A549 (cell line): ENCODE data around the gene IL17RA. TPM values are rescaled to one million over a fixed set of nuclear protein-coding genes. Genes with fewer than 3 reads are reported as not detected.

Experiments used
- ATAC-seq, 2 experiments: fragments of 200-7000 bp in 1 of 2; fragments of >200 bp in 1 of 2; cut with Nextera tagmentation in 1 of 2; cut with Tn5 transposase in 1 of 2; 3 replicates each; pipeline versions ENCODE4 v1.8.0 to v1.9.1; 2018 to 2020; ENCODE audit warnings: mild to moderate bottlenecking in 1 of 2, moderate library complexity in 1 of 2
- CTCF ChIA-PET: fragments of 300-600 bp; sonication (Branson Sonifier 250); formaldehyde crosslinking; extraction: SDS; loops from one replicate; lab custom pipeline; 2021; ENCODE audit warnings: antibody characterized with exemption, inconsistent platforms; lab: Yijun Ruan, JAX
- POLR2A ChIA-PET: fragments of 350-600 bp; formaldehyde crosslinking; extraction: SDS; loops from one replicate; lab custom pipeline; 2021; ENCODE audit warnings: antibody characterized with exemption, inconsistent platforms; lab: Yijun Ruan, JAX
- DNase-seq, 2 experiments: peaks; one replicate each; pipeline versions ENCODE4 v3.0.0 to v3.0.0-alpha.2; 2011 to 2016; ENCODE audit warnings: low read depth in 1 of 2, low spot score in 1 of 2
- FAIRE-seq: peaks from 2 replicates; lab custom pipeline; 2011; peaks lifted over from hg19 to GRCh38; lab: Jason Lieb, UNC
- H3K27ac ChIP-seq, 2 experiments: fragments of >200 bp; sonication (Bioruptor Twin); formaldehyde crosslinking; 3 replicates each; pipeline ENCODE4 v1.5.1; 2016 to 2017
- H3K4me1 ChIP-seq: fragments of >200 bp; sonication (Bioruptor Twin); formaldehyde crosslinking; 3 replicates; pipeline ENCODE4 v1.6.1; 2016
- H3K4me2 ChIP-seq: fragments of >200 bp; sonication (Bioruptor Twin); formaldehyde crosslinking; 3 replicates; pipeline ENCODE4 v1.6.1; 2016
- H3K4me3 ChIP-seq: fragments of >200 bp; sonication (Bioruptor Twin); formaldehyde crosslinking; 3 replicates; pipeline ENCODE4 v1.5.1; 2016
- H3K9me3 ChIP-seq: fragments of >200 bp; sonication (Bioruptor Twin); formaldehyde crosslinking; 3 replicates; pipeline ENCODE4 v1.6.1; 2016
- BCL3 ChIP-seq: fragments of >200 bp; sonication (Bioruptor Twin); formaldehyde crosslinking; IDR thresholded peaks from 3 replicates; pipeline ENCODE4 v1.6.1; 2016
- CBX8 ChIP-seq: fragments of 200-600 bp; sonication (generic); IDR thresholded peaks from 2 replicates; pipeline ENCODE4 v1.6.1; 2016
- CEBPB ChIP-seq, 2 experiments: fragments of >200 bp in 1 of 2; sonication (Bioruptor Twin) in 1 of 2; formaldehyde crosslinking in 1 of 2; IDR thresholded peaks; 2 replicates each; pipeline ENCODE4 v1.6.1; 2012 to 2016
- CHD4 ChIP-seq: fragments of 200-600 bp; sonication (generic); IDR thresholded peaks from 2 replicates; pipeline ENCODE4 v1.6.1; 2016; ENCODE audit warnings: antibody characterized with exemption, mild to moderate bottlenecking, borderline replicate concordance
- EHMT2 ChIP-seq: fragments of 200-600 bp; sonication (generic); IDR thresholded peaks from 2 replicates; pipeline ENCODE4 v1.6.1; 2016; ENCODE audit warnings: antibody characterized with exemption, low read depth, mild to moderate bottlenecking, moderate library complexity
- ESRRA ChIP-seq: fragments of 150-350 bp; IDR thresholded peaks from 2 replicates; pipeline ENCODE4 v1.6.1; 2014; ENCODE audit warnings: mild to moderate bottlenecking, low read length, borderline replicate concordance
- HDAC2 ChIP-seq: fragments of 200-600 bp; sonication (generic); IDR thresholded peaks from 2 replicates; pipeline ENCODE4 v1.6.1; 2016
- HEYL ChIP-seq: fragments of 250-450 bp; sonication (Bioruptor Pico); IDR thresholded peaks from 2 replicates; pipeline ENCODE4 v1.8.0; 2021; ENCODE audit warnings: mild to moderate bottlenecking, moderate library complexity
- HOXB13 ChIP-seq: fragments of 250-450 bp; sonication (Bioruptor Pico); IDR thresholded peaks from 2 replicates; pipeline ENCODE4 v1.5.0; 2020; ENCODE audit warnings: low read depth, mild to moderate bottlenecking, moderate library complexity
- HOXB5 ChIP-seq: fragments of 250-450 bp; sonication (Bioruptor Pico); IDR thresholded peaks from 2 replicates; pipeline ENCODE4 v1.5.0; 2020; ENCODE audit warnings: mild to moderate bottlenecking, moderate library complexity
- KDM1A ChIP-seq: fragments of 200-600 bp; sonication (generic); IDR thresholded peaks from 2 replicates; pipeline ENCODE4 v1.6.1; 2016; ENCODE audit warnings: low read depth, mild to moderate bottlenecking
- MAZ ChIP-seq: fragments of 150-350 bp; IDR thresholded peaks from 2 replicates; pipeline ENCODE4 v1.6.1; 2014; ENCODE audit warnings: antibody characterized with exemption, low read depth, low read length, borderline replicate concordance
- MYC ChIP-seq: IDR thresholded peaks from 2 replicates; pipeline ENCODE4 v1.6.1; 2012; ENCODE audit warnings: mild to moderate bottlenecking, inconsistent platforms, low read length, improper control_type of control experiment, borderline replicate concordance
- PHF8 ChIP-seq: fragments of 200-600 bp; sonication (generic); IDR thresholded peaks from 2 replicates; pipeline ENCODE4 v1.6.1; 2016; ENCODE audit warnings: low read depth, mild to moderate bottlenecking, antibody characterized with exemption, moderate library complexity, borderline replicate concordance
- POLR2A ChIP-seq: IDR thresholded peaks from 2 replicates; pipeline ENCODE4 v1.6.1; 2012; ENCODE audit warnings: mild to moderate bottlenecking, low read length
- RAD21 ChIP-seq, 2 experiments: fragments of >200 bp in 1 of 2; sonication (Bioruptor Twin) in 1 of 2; formaldehyde crosslinking in 1 of 2; IDR thresholded peaks in 1 of 2; conservative IDR thresholded peaks in 1 of 2; 2 replicates in 1 of 2; 3 replicates in 1 of 2; pipeline ENCODE4 v1.6.1; 2012 to 2018; ENCODE audit warnings: inconsistent platforms in 1 of 2
- REST ChIP-seq: fragments of 200-600 bp; sonication (generic); IDR thresholded peaks from 2 replicates; pipeline ENCODE4 v1.6.1; 2016; ENCODE audit warnings: antibody characterized with exemption, mild to moderate bottlenecking, moderate library complexity
- RNF2 ChIP-seq: fragments of 200-600 bp; sonication (generic); IDR thresholded peaks from 2 replicates; pipeline ENCODE4 v1.6.1; 2016; ENCODE audit warnings: low read depth, mild to moderate bottlenecking, antibody characterized with exemption, moderate library complexity, borderline replicate concordance
- SREBF2 ChIP-seq: fragments of 450-650 bp; IDR thresholded peaks from 2 replicates; pipeline ENCODE4 v1.6.1; 2014; ENCODE audit warnings: mild to moderate bottlenecking, moderate library complexity
- TP53 ChIP-seq: fragments of 250-450 bp; sonication (Bioruptor Pico); IDR thresholded peaks from 2 replicates; pipeline ENCODE4 v1.5.0; 2021; ENCODE audit warnings: mild to moderate bottlenecking, moderate library complexity
- ZC3H11A ChIP-seq: fragments of 450-650 bp; IDR thresholded peaks from 2 replicates; pipeline ENCODE4 v1.6.1; 2014; ENCODE audit warnings: antibody characterized with exemption, mild to moderate bottlenecking
- WGBS: methylation state at CpG from one replicate; pipeline ENCODE4 v1.1.6; 2017; ENCODE audit errors: missing lambda C conversion rate; 5-methylcytosine and 5-hydroxymethylcytosine counted together
- polyA plus RNA-seq, 4 experiments: library from polyadenylated mRNA; depleted of rRNA in 3 of 4; stranded (reverse); fragments of >200 nt; fragmentation: RNase III in 1 of 4; extraction: RNeasy Plus Mini Kit Qiagen cat#74134 plus additional on column Dnase treatment in 1 of 4; gene quantifications; 2 replicates in 3 of 4; 3 replicates in 1 of 4; pipeline ENCODE4 v1.2.3, GENCODE V29; 2011 to 2017
- TF ChIP-seq, protein P1 (sequence below): fragments of 250-450 bp; sonication (Bioruptor Pico); IDR thresholded peaks from 2 replicates; pipeline ENCODE4 v1.5.0; 2021; ENCODE audit warnings: mild to moderate bottlenecking, moderate library complexity, borderline replicate concordance
- TF ChIP-seq, protein P2 (sequence below): fragments of >200 bp; sonication (Bioruptor Twin); formaldehyde crosslinking; IDR thresholded peaks from 3 replicates; pipeline ENCODE4 v1.5.1; 2016

The IL17RA gene
- polyA plus RNA-seq, 2 of the 4 experiments (the other 2 are of a cell fraction), result 4.3 to 6.4 TPM

- ATAC-seq, result no peak
- TF ChIP-seq HEYL (CRISPR knock-in tag) (no peak), KDM1A (no peak), RAD21 (conservative IDR thresholded peaks at IDR 0.05 in 1 of 2, IDR thresholded peaks at IDR 0.05 in 1 of 2) (no peak), ZC3H11A (no peak), POLR2A (no peak), REST (no peak), HOXB13 (CRISPR knock-in tag) (no peak), MAZ (no peak), PHF8 (no peak), CBX8 (no peak)
- WGBS, result 83% methylated on average over 7 of the region's 8 CpGs
- H3K27ac ChIP-seq, result no peak overlapping the region
- H3K4me3 ChIP-seq, result no peak overlapping the region
- ChIA-PET POLR2A (no interaction called here), CTCF (no interaction called here)
- no peaks in the 10 kb centered on the region for H3K4me1 ChIP-seq
- no peak overlapping the region for H3K4me2 ChIP-seq
- no peaks in the 10 kb centered on the region for H3K9me3 ChIP-seq
- DNase-seq, result no peak
- no peak for FAIRE-seq
Observed at GRCh38 chr22:17140022-17140421, 55.2 kb downstream of the IL17RA start.

GRCh38 chr22:17140826-17141766 lies 56.3 kb downstream of the IL17RA start:
- no peak for DNase-seq
- whole genome bisulfite sequencing, result 89% methylated on average over 2 of the region's 9 CpGs
- ChIA-PET CTCF (interaction anchor here (1.3 kb wide), 1 partner anchor 31 kb away, joined by 3 read pairs; no protein-coding TSS in a partner anchor), POLR2A (no interaction called here)
- no peak overlapping the region for H3K4me2 ChIP-seq
- H3K4me1 ChIP-seq, result no peaks in the 10 kb centered on the region
- no peak overlapping the region for H3K4me3 ChIP-seq
- H3K27ac ChIP-seq, result no peak overlapping the region
- no peak for TF ChIP-seq ESRRA
- TF ChIP-seq RNF2, result no peak
- no peak for TF ChIP-seq HEYL (CRISPR knock-in tag)
- TF ChIP-seq, protein P1, sequence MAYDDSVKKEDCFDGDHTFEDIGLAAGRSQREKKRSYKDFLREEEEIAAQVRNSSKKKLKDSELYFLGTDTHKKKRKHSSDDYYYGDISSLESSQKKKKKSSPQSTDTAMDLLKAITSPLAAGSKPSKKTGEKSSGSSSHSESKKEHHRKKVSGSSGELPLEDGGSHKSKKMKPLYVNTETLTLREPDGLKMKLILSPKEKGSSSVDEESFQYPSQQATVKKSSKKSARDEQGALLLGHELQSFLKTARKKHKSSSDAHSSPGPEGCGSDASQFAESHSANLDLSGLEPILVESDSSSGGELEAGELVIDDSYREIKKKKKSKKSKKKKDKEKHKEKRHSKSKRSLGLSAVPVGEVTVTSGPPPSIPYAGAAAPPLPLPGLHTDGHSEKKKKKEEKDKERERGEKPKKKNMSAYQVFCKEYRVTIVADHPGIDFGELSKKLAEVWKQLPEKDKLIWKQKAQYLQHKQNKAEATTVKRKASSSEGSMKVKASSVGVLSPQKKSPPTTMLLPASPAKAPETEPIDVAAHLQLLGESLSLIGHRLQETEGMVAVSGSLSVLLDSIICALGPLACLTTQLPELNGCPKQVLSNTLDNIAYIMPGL (CRISPR knock-in tag), result no peak
- TF ChIP-seq CHD4, result no peak
- TF ChIP-seq EHMT2, result no peak
- TF ChIP-seq HOXB5 (CRISPR knock-in tag), result no peak
- no peak for TF ChIP-seq MAZ
- ATAC-seq, result no peak
- no peak for FAIRE-seq
- H3K9me3 ChIP-seq, result no peaks in the 10 kb centered on the region

GRCh38 chr22:17143101-17143500 lies 58.3 kb downstream of the IL17RA start:
- H3K9me3 ChIP-seq, result no peaks in the 10 kb centered on the region
- FAIRE-seq (no peak), ATAC-seq (no peak), DNase-seq (no peak)
- no peak overlapping the region for H3K4me2 ChIP-seq
- H3K4me1 ChIP-seq, result no peaks in the 10 kb centered on the region
- WGBS, result 91% methylated on average over 9 of the region's 9 CpGs
- no peak overlapping the region for H3K4me3 ChIP-seq
- H3K27ac ChIP-seq, result no peak overlapping the region
- ChIA-PET CTCF (interaction anchor here (2.2 kb wide), 1 partner anchor 28 kb away, joined by 8 read pairs; no protein-coding TSS in a partner anchor), POLR2A (no interaction called here)
- TF ChIP-seq HDAC2 (no peak), CEBPB (IDR thresholded peaks at IDR 0.05) (no peak), BCL3 (no peak), TP53 (CRISPR knock-in tag) (no peak), HEYL (CRISPR knock-in tag) (no peak), MYC (no peak), ZC3H11A (no peak), SREBF2 (no peak), HOXB5 (CRISPR knock-in tag) (no peak), MAZ (no peak)
- TF ChIP-seq, protein P2, sequence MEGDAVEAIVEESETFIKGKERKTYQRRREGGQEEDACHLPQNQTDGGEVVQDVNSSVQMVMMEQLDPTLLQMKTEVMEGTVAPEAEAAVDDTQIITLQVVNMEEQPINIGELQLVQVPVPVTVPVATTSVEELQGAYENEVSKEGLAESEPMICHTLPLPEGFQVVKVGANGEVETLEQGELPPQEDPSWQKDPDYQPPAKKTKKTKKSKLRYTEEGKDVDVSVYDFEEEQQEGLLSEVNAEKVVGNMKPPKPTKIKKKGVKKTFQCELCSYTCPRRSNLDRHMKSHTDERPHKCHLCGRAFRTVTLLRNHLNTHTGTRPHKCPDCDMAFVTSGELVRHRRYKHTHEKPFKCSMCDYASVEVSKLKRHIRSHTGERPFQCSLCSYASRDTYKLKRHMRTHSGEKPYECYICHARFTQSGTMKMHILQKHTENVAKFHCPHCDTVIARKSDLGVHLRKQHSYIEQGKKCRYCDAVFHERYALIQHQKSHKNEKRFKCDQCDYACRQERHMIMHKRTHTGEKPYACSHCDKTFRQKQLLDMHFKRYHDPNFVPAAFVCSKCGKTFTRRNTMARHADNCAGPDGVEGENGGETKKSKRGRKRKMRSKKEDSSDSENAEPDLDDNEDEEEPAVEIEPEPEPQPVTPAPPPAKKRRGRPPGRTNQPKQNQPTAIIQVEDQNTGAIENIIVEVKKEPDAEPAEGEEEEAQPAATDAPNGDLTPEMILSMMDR, result no peak
